Testis (tissue), 2 donors: ENCODE results near the gene TACO1.

Source experiments
- CTCF ChIP-seq, 3 experiments: fragments of 450-650 bp in 2 of 3; fragments of 200-600 bp in 1 of 3; sonication (generic) in 1 of 3; IDR thresholded peaks; one replicate each; pipeline ENCODE4 v1.5.1; 2016 to 2019; ENCODE audit warnings: antibody characterized with exemption in 3 of 3, mild to moderate bottlenecking in 2 of 3, moderate library complexity in 1 of 3
- POLR2A ChIP-seq: fragments of 450-650 bp; IDR thresholded peaks from one replicate; pipeline ENCODE4 v1.6.1; 2017; ENCODE audit warnings: antibody characterized with exemption, mild to moderate bottlenecking, moderate library complexity

GRCh38 chr17:63641692-63642448, 41.2 kb downstream of the TACO1 start:
- TF ChIP-seq CTCF (IDR thresholded peaks at IDR 0.05): no peak
- TF ChIP-seq POLR2A: no peak
